Transverse colon (tissue), 4 donors: Measurements from ENCODE around the gene ZNF853. TPM values are rescaled to one million over a fixed set of nuclear protein-coding genes. Genes with fewer than 3 reads are reported as not detected.
"Not testable (repeated sequence)": the region's sequence is repeated elsewhere in the genome, so short reads cannot be mapped to it uniquely, and the experiment has no call there.

ENCODE experiments used
- DNase-seq: peaks from one replicate; pipeline ENCODE4 v3.0.0-alpha.2; 2019
- H3K27ac ChIP-seq, 4 donors: fragments of 200-600 bp; sonication (generic); 2 replicates each; pipeline ENCODE4 v1.5.1; 2016 to 2018; ENCODE audit warnings: inconsistent platforms in 4 of 4
- H3K27me3 ChIP-seq: fragments of 200-600 bp; sonication (generic); 2 replicates; pipeline ENCODE4 v1.5.1; 2017; ENCODE audit warnings: inconsistent platforms
- H3K36me3 ChIP-seq, 4 donors: fragments of 200-600 bp; sonication (generic); 2 replicates each; pipeline ENCODE4 v1.5.1; 2017 to 2019; ENCODE audit warnings: inconsistent platforms in 4 of 4
- H3K4me1 ChIP-seq, 4 donors: fragments of 200-600 bp; sonication (generic); 2 replicates each; pipeline ENCODE4 v1.5.1; 2017 to 2020; ENCODE audit warnings: inconsistent platforms in 4 of 4
- H3K4me3 ChIP-seq, 4 donors: fragments of 200-600 bp; sonication (generic); 1 replicate in 1 of 4; 2 replicates in 3 of 4; pipeline versions ENCODE4 v1.5.1 to v1.6.1; 2017 to 2019; ENCODE audit warnings: inconsistent platforms in 4 of 4
- H3K9me3 ChIP-seq, 2 donors: fragments of 200-600 bp; sonication (generic); 2 replicates each; pipeline ENCODE4 v1.5.1; 2017 to 2019; ENCODE audit warnings: inconsistent platforms in 2 of 2
- EP300 ChIP-seq: sonication (generic); formaldehyde crosslinking; IDR thresholded peaks from one replicate; pipeline ENCODE4 v1.6.1; 2017; ENCODE audit warnings: antibody characterized with exemption, low read depth
- POLR2A ChIP-seq: fragments of 450-650 bp; IDR thresholded peaks from one replicate; pipeline ENCODE4 v1.6.1; 2016; ENCODE audit warnings: antibody characterized with exemption, mild to moderate bottlenecking, moderate library complexity
- POLR2AphosphoS5 ChIP-seq, 3 donors: sonication (generic); formaldehyde crosslinking; IDR thresholded peaks; one replicate each; pipeline ENCODE4 v1.6.1; 2016; ENCODE audit warnings: antibody characterized with exemption in 3 of 3
- WGBS, 2 donors: methylation state at CpG; one replicate each; pipeline ENCODE4 v1.1.5; 2018; ENCODE audit warnings: low coverage in 1 of 2; 5-methylcytosine and 5-hydroxymethylcytosine counted together
- in situ Hi-C, 4 donors: fragments of 200-750 bp; cut with MboI; loops; one replicate each; pipeline versions ENCODE4 v1.15.0 to v1.15.1; 2017; ENCODE audit warnings: low sequenced_read_pairs in 3 of 4, low pct_ligation_motif_present in 1 of 4, low pct_unique_long_range_greater_than_20kb in 1 of 4
- intact Hi-C: fragments of 100-400 bp; cut with DNase I; formaldehyde crosslinking; loops from one replicate; pipeline ENCODE4 v1.15.1; 2023; ENCODE audit warnings: low total_unique reads
- total RNA-seq, 4 donors: library from RNA; depleted of rRNA; stranded (reverse); fragments of >200 nt; gene quantifications; one replicate each; pipeline ENCODE4 v1.1.0, GENCODE V29; 2016
- TF ChIP-seq, protein P1 (sequence below), 5 experiments: fragments of 200-600 bp in 3 of 5; fragments of 450-650 bp in 2 of 5; sonication (generic) in 3 of 5; IDR thresholded peaks; 1 replicate in 2 of 5; 2 replicates in 3 of 5; pipeline ENCODE4 v1.5.1; 2016 to 2017; ENCODE audit warnings: antibody characterized with exemption in 5 of 5, inconsistent platforms in 3 of 5, mild to moderate bottlenecking in 2 of 5, moderate library complexity in 1 of 5

Gene ZNF853
- total RNA-seq, 4 donors from 2014 or later = 2.9 to 18.7 (median 7.3) TPM

DNA sequence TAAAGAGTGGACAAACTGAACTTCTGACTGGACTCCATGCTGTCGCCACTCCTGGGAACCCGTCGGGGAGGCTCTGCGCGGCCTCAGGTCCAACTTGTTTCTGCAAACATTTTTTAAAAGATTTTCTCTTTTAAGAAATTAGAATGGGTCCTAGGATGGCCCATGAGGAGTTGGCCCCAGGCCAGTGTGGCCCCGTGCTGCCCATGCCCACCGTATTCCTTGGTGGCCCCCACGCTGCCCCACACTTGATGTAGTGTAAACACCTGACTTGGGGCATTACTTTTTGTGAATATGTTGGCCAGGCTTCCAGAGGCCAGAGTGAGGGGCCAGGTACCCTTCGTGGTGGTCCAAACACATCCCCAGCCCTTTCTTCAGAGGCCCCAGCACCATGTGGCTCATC is 41.0 kb downstream of the ZNF853 start:
- no peak for TF ChIP-seq POLR2A
- TF ChIP-seq POLR2AphosphoS5 (IDR thresholded peaks at IDR 0.05) = no peak
- TF ChIP-seq, protein P1, sequence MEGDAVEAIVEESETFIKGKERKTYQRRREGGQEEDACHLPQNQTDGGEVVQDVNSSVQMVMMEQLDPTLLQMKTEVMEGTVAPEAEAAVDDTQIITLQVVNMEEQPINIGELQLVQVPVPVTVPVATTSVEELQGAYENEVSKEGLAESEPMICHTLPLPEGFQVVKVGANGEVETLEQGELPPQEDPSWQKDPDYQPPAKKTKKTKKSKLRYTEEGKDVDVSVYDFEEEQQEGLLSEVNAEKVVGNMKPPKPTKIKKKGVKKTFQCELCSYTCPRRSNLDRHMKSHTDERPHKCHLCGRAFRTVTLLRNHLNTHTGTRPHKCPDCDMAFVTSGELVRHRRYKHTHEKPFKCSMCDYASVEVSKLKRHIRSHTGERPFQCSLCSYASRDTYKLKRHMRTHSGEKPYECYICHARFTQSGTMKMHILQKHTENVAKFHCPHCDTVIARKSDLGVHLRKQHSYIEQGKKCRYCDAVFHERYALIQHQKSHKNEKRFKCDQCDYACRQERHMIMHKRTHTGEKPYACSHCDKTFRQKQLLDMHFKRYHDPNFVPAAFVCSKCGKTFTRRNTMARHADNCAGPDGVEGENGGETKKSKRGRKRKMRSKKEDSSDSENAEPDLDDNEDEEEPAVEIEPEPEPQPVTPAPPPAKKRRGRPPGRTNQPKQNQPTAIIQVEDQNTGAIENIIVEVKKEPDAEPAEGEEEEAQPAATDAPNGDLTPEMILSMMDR (IDR thresholded peaks at IDR 0.05) = no peak
- TF ChIP-seq EP300 = no peak
- no peaks in the 10 kb centered on the region for H3K4me1 ChIP-seq
- no peak overlapping the region for H3K27ac ChIP-seq
- intact Hi-C loops = no loop called here
- no peak overlapping the region for H3K4me3 ChIP-seq
- 95 to 100% methylated on average over 1 to 9 of the region's 9 CpGs for WGBS, 2 donors
- in situ Hi-C loops = no loop called here
- H3K36me3 ChIP-seq = peaks cover 0 to 25% (median 12%) of the 10 kb centered on the region in 4 donors
- DNase-seq = no peak
- no peaks in the 10 kb centered on the region for H3K9me3 ChIP-seq
- H3K27me3 ChIP-seq = peaks cover 6% of the 10 kb centered on the region

DNA sequence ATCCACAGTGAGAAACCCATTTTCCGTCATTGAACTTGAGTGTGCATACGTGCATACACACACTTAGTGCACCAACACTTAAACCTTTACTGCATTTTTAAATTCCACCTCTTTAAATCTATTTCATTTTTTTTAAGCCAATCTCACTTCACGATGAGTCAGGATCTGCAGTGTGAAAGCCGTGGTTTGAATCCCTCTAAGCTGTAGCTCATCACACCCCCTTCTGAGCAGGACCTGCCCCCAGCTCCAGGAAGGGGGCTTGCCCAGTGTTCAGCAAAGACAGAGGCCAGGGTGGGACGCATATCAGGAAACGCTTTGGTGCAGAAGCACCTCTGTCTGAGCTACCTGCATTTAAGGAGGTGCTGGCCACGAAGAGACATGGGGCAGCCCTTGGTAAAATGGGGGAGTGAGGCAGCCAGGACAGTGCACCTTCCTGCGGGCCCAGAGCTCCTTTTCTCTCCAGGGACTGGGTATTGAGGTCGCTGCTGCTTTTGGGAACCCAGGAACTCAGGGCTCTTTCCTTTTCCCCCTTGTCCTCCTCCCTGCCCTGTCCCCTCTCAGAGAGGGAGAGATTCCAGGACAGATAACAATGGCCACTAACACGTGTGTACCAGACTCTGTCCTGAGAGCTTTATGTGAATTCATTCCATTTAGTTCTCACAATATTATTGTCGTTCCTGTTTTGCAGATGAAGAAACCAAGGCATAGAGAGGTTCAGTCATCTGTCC is 43.4 kb downstream of the ZNF853 start:
- in situ Hi-C loops = no loop called here
- Histone ChIP-seq H3K4me3 (no peak overlapping the region), H3K36me3 (peaks cover 0 to 10% (median 4%) of the 10 kb centered on the region in 4 donors), H3K4me1 (peaks cover 0 to 1% (median 0%) of the 10 kb centered on the region in 4 donors), H3K27me3 (peaks cover 14% of the 10 kb centered on the region), H3K27ac (no peak overlapping the region), H3K9me3 (no peaks in the 10 kb centered on the region)
- 37 to 39% methylated on average over 5 to 11 of the region's 11 CpGs for WGBS, 2 donors
- no peak for DNase-seq
- intact Hi-C loops = no loop called here
- TF ChIP-seq POLR2A = no peak
- no peak for TF ChIP-seq EP300
- TF ChIP-seq, protein P1 (IDR thresholded peaks at IDR 0.05) = no peak
- no peak for TF ChIP-seq POLR2AphosphoS5 (IDR thresholded peaks at IDR 0.05)

- in situ Hi-C loops, H3K4me1 ChIP-seq, H3K27me3 ChIP-seq, H3K36me3 ChIP-seq, H3K27ac ChIP-seq, H3K4me3 ChIP-seq, intact Hi-C loops, DNase-seq: not testable (repeated sequence)
- no CpG with 5 or more reads among the region's 34 CpGs for WGBS, 2 donors
- H3K9me3 ChIP-seq = peaks cover 54 to 57% of the 10 kb centered on the region in 2 donors
These were observed 55.4 kb downstream of the ZNF853 start for GRCh38 chr7:6670851-6671250.

Other genes starting within 250 kb of the ZNF853 start
- gene RAC1, start 241.1 kb upstream of the ZNF853 start, total RNA-seq = 100 to 1,000 TPM; 102 to 196 (median 164) TPM
- gene DAGLB, start 167.7 kb upstream of the ZNF853 start, total RNA-seq = 10 to 100 TPM in 3 of 4 donors, 1 to 10 TPM in 1; 5.2 to 59.1 (median 24.3) TPM
- 100 to 1,000 TPM in 2 of 4 donors, 10 to 100 TPM in 2; 71.4 to 156 (median 101) TPM for gene KDELR2, start 131.5 kb upstream of the ZNF853 start, total RNA-seq
- gene GRID2IP, start 64.1 kb upstream of the ZNF853 start, total RNA-seq = 1 to 10 TPM in 1 of 4 donors, under 1 TPM in 3; 0.20 to 1.1 (median 0.66) TPM
- gene ZDHHC4, start 38.2 kb upstream of the ZNF853 start, total RNA-seq = 10 to 100 TPM in 3 of 4 donors, 1 to 10 TPM in 1; 6.4 to 53.8 (median 26.1) TPM
- gene INTS15, start 25.6 kb upstream of the ZNF853 start, total RNA-seq = 10 to 100 TPM; 21.8 to 56.5 (median 32.6) TPM
- gene ZNF316, start 21.7 kb downstream of the ZNF853 start, total RNA-seq = 100 to 1,000 TPM in 1 of 4 donors, 10 to 100 TPM in 3; 15.3 to 188 (median 50.9) TPM
- 100 to 1,000 TPM in 1 of 4 donors, 10 to 100 TPM in 3; 17.5 to 171 (median 33.8) TPM for gene ZNF12, start 91.3 kb downstream of the ZNF853 start, total RNA-seq
- gene RSPH10B2, start 138.5 kb downstream of the ZNF853 start, total RNA-seq = under 1 TPM in 1 of 4 donors, not detected in 3; 0.68 TPM
- 10 to 100 TPM; 37.4 to 58.6 (median 52.1) TPM for gene CCZ1B, start 210.7 kb downstream of the ZNF853 start, total RNA-seq